Immature natural killer cell (primary cell): ENCODE data around the gene RASD1. TPM values are rescaled to one million over a fixed set of nuclear protein-coding genes. Genes with fewer than 3 reads are reported as not detected.
A peak's percentile ranks its signal among the peaks of the same experiment; 100 is the strongest.

ENCODE experiments used
- DNase-seq, 3 donors: peaks; one replicate each; pipeline ENCODE4 v3.0.0; 2022; ENCODE audit warnings: mixed read lengths in 1 of 3
- H3K27ac Mint-ChIP-seq, 6 donors: one replicate each; pipeline ENCODE4 v1.8.0; 2020; ENCODE audit warnings: mixed read lengths in 6 of 6, mild to moderate bottlenecking in 5 of 6, inconsistent platforms in 4 of 6, moderate library complexity in 3 of 6
- H3K27me3 Mint-ChIP-seq, 3 donors: one replicate each; pipeline ENCODE4 v1.8.0; 2020 to 2021; ENCODE audit warnings: low read depth in 3 of 3, mild to moderate bottlenecking in 3 of 3, mixed read lengths in 3 of 3, moderate library complexity in 3 of 3, inconsistent platforms in 1 of 3
- H3K36me3 Mint-ChIP-seq, 3 donors: one replicate each; pipeline ENCODE4 v1.8.0; 2020; ENCODE audit warnings: mixed read lengths in 3 of 3, inconsistent platforms in 2 of 3, mild to moderate bottlenecking in 2 of 3
- H3K4me1 Mint-ChIP-seq, 2 donors: one replicate each; pipeline ENCODE4 v1.8.0; 2020; ENCODE audit warnings: inconsistent platforms in 2 of 2, mild to moderate bottlenecking in 2 of 2, mixed read lengths in 2 of 2, moderate library complexity in 1 of 2
- H3K4me3 Mint-ChIP-seq, 5 donors: one replicate each; pipeline ENCODE4 v1.8.0; 2020; ENCODE audit warnings: mild to moderate bottlenecking in 5 of 5, mixed read lengths in 5 of 5, inconsistent platforms in 3 of 5, moderate library complexity in 3 of 5
- H3K9me3 Mint-ChIP-seq, 6 donors: one replicate each; pipeline ENCODE4 v1.8.0; 2020; ENCODE audit warnings: mild to moderate bottlenecking in 6 of 6, mixed read lengths in 6 of 6, inconsistent platforms in 4 of 6, moderate library complexity in 3 of 6
- polyA plus RNA-seq, 3 donors: library from polyadenylated mRNA; unstranded; fragments of 300-500 nt; fragmentation: Illumina TruSeq; gene quantifications; one replicate each; pipeline ENCODE4 v1.2.3, GENCODE V29; 2021

The RASD1 gene, protein sequence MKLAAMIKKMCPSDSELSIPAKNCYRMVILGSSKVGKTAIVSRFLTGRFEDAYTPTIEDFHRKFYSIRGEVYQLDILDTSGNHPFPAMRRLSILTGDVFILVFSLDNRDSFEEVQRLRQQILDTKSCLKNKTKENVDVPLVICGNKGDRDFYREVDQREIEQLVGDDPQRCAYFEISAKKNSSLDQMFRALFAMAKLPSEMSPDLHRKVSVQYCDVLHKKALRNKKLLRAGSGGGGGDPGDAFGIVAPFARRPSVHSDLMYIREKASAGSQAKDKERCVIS
- 1 to 10 TPM in 1 of 3 donors, under 1 TPM in 2; 0.43 to 1.2 (median 0.96) TPM for polyA plus RNA-seq

- Mint-ChIP-seq H3K27me3 (peaks cover 3 to 7% (median 5%) of the 10 kb centered on the region in 3 donors), H3K4me3 (peak within 1 kb of the TSS; percentile 68 to 90 (median 82)), H3K27ac (peak within 1 kb of the TSS in 2 of 6 donors; percentile 31 to 74), H3K9me3 (no peaks in the 10 kb centered on the region), H3K4me1 (peaks cover 9 to 13% of the 10 kb centered on the region in 2 donors), H3K36me3 (peaks cover 3 to 12% (median 7%) of the 10 kb centered on the region in 3 donors)
- peak; percentile 74 to 79 (median 76) for DNase-seq
Observed at GRCh38 chr17:17496189-17497064, at the start of gene RASD1. TSS of gene RASD1 (minus strand) at chr17:17496395. CDS start at chr17:17496181, 214 bp downstream.

GRCh38 chr17:17545984-17546383, 49.8 kb upstream of the RASD1 start:
- Mint-ChIP-seq H3K9me3 (no peaks in the 10 kb centered on the region), H3K4me3 (no peak overlapping the region), H3K27ac (no peak overlapping the region)

GRCh38 chr17:17545031-17545820, 49.0 kb upstream of the RASD1 start:
- H3K27ac Mint-ChIP-seq = no peak overlapping the region

More at GRCh38 chr17:17545984-17546383, 49.8 kb upstream of the RASD1 start:
- Mint-ChIP-seq H3K36me3 (no peaks in the 10 kb centered on the region), H3K27me3 (peaks cover 0 to 3% (median 2%) of the 10 kb centered on the region in 3 donors), H3K4me1 (no peaks in the 10 kb centered on the region)
- no peak for DNase-seq

DNA sequence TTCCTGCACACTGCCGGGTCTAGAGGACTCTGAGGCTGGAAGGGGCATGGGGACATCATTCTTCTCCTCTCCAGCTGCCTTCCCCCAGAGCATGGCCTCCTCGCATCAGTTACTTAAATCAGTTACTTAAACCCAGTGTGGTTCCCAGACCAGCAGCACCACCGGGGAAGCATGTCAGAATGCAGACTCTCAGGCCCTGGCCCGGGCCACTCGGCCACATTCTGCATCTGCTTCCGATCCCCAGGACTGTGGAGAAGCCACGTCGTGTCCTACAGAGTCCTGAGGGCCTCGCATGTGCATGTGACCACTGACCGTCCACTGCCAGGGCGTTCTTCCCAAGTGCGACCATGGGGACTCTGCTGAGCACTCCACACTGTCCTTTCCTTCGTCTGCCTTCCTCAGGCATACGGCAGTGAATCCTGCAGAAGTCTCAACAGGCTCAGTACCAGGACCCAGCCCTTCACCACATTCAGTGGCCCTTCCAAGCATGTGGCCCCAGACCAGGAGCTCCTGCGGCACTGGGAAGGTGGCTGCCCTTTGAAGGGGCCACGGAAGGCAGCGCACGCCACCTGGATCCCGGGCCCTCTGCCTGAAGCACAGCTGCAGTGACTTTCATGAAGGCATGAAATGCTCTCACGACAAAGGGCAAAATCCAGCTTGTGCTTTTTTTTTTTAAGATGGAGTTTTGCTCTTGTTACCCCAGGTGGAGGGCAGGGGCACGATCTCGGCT, 46.9 kb upstream of the RASD1 start:
- H3K27me3 Mint-ChIP-seq = peaks cover 0 to 1% (median 0%) of the 10 kb centered on the region in 3 donors
- no peaks in the 10 kb centered on the region for H3K4me1 Mint-ChIP-seq
- H3K36me3 Mint-ChIP-seq = no peaks in the 10 kb centered on the region
- no peak overlapping the region for H3K27ac Mint-ChIP-seq
- H3K4me3 Mint-ChIP-seq = no peak overlapping the region
- no peaks in the 10 kb centered on the region for H3K9me3 Mint-ChIP-seq
- no peak for DNase-seq

More at GRCh38 chr17:17545031-17545820, 49.0 kb upstream of the RASD1 start:
- Mint-ChIP-seq H3K9me3 (no peaks in the 10 kb centered on the region), H3K27me3 (peaks cover 0 to 3% (median 2%) of the 10 kb centered on the region in 3 donors), H3K4me1 (no peaks in the 10 kb centered on the region), H3K36me3 (no peaks in the 10 kb centered on the region), H3K4me3 (no peak overlapping the region)
- DNase-seq = no peak

DNA sequence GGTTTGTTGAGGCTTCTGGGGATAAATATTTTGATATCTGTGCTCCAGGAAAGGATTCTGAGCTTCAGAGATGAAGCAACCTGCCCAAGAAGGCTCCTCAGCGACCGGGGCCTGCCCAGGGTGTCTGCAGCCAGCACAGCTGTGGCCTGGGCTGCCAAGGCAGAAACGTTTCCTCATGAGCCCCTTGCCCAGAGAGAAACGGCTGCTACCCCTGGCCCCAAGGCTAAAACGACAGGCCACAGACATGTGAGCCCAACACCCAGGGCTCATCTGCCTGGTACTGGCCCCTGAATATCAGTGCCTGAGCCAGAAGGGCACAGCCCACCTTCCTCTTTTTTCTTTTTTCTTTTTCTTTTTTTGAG, 45.4 kb upstream of the RASD1 start:
- H3K27me3 Mint-ChIP-seq = peaks cover 0 to 1% (median 0%) of the 10 kb centered on the region in 3 donors
- H3K4me1 Mint-ChIP-seq = no peaks in the 10 kb centered on the region

GRCh38 chr17:17540935-17541639, 44.9 kb upstream of the RASD1 start:
- Mint-ChIP-seq H3K36me3 (no peaks in the 10 kb centered on the region), H3K4me1 (no peaks in the 10 kb centered on the region), H3K27ac (no peak overlapping the region), H3K27me3 (peaks cover 0 to 1% (median 0%) of the 10 kb centered on the region in 3 donors), H3K9me3 (no peaks in the 10 kb centered on the region), H3K4me3 (no peak overlapping the region)
- DNase-seq = no peak

More for the DNA sequence above, 45.4 kb upstream of the RASD1 start:
- no peak overlapping the region for H3K27ac Mint-ChIP-seq
- H3K36me3 Mint-ChIP-seq = no peaks in the 10 kb centered on the region
- no peak overlapping the region for H3K4me3 Mint-ChIP-seq
- no peak for DNase-seq
- H3K9me3 Mint-ChIP-seq = no peaks in the 10 kb centered on the region

DNA sequence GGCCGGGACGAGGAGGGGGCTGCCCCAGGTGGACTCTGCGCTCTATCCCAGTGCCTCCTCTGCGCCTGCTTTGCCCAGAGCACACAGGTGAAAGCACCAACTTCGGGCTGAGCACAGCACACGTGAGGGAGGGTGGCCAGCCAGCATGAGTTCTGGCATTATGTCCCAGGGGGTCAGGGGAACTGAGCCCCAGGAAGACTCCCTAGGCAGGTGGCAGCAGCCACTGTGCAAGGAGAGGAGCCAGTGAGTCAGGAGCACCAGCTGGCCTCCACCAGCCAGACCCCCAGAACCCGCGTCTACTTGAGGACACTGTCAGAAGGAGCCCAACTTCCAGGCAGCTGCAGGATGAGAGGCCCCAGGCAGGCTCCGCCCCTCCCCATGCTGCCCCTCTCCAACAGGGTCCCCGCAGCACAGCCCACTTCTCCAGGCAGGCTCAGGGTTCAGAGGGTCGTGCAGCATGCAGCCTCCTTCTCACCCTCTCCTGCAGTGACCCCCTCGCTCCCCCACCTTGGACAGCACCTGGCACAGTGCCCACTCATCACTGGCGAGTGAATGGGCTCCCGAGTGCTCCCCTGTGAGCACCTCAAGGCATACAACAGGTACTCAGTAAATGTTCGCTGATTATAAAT, 44.2 kb upstream of the RASD1 start:
- H3K36me3 Mint-ChIP-seq = no peaks in the 10 kb centered on the region
- DNase-seq = no peak
- no peaks in the 10 kb centered on the region for H3K27me3 Mint-ChIP-seq
- no peak overlapping the region for H3K4me3 Mint-ChIP-seq
- no peaks in the 10 kb centered on the region for H3K4me1 Mint-ChIP-seq
- no peak overlapping the region for H3K27ac Mint-ChIP-seq
- no peaks in the 10 kb centered on the region for H3K9me3 Mint-ChIP-seq

DNA sequence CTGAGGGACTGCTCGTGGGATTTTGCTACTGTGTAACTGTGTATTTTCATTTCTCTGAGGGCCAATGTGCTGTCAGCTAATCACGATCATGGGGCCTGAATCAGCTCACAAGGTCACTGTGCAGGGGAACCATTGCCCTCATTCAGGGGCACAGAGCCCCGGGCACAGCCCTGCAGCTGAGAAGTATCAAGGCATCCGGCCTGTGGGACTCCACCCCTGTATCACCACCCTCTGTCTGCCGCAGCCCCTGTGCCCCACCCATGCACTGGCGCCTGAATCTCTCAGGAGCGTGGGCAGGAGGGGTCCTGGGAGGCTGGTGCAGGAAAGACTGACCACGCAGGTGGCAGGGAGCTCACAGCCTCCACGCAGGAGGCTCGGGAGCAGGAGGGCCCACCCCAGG, 43.4 kb upstream of the RASD1 start:
- no peaks in the 10 kb centered on the region for H3K27me3 Mint-ChIP-seq
- H3K9me3 Mint-ChIP-seq = no peaks in the 10 kb centered on the region
- H3K36me3 Mint-ChIP-seq = no peaks in the 10 kb centered on the region
- DNase-seq = no peak
- no peak overlapping the region for H3K27ac Mint-ChIP-seq
- no peaks in the 10 kb centered on the region for H3K4me1 Mint-ChIP-seq
- no peak overlapping the region for H3K4me3 Mint-ChIP-seq

- H3K36me3 Mint-ChIP-seq = no peaks in the 10 kb centered on the region
- no peak overlapping the region for H3K4me3 Mint-ChIP-seq
- no peaks in the 10 kb centered on the region for H3K9me3 Mint-ChIP-seq
- no peak overlapping the region for H3K27ac Mint-ChIP-seq
- H3K4me1 Mint-ChIP-seq = no peaks in the 10 kb centered on the region
- no peak for DNase-seq
- peaks cover 0 to 2% (median 2%) of the 10 kb centered on the region in 3 donors for H3K27me3 Mint-ChIP-seq
Observed at GRCh38 chr17:17538417-17539391, 42.5 kb upstream of the RASD1 start.

DNA sequence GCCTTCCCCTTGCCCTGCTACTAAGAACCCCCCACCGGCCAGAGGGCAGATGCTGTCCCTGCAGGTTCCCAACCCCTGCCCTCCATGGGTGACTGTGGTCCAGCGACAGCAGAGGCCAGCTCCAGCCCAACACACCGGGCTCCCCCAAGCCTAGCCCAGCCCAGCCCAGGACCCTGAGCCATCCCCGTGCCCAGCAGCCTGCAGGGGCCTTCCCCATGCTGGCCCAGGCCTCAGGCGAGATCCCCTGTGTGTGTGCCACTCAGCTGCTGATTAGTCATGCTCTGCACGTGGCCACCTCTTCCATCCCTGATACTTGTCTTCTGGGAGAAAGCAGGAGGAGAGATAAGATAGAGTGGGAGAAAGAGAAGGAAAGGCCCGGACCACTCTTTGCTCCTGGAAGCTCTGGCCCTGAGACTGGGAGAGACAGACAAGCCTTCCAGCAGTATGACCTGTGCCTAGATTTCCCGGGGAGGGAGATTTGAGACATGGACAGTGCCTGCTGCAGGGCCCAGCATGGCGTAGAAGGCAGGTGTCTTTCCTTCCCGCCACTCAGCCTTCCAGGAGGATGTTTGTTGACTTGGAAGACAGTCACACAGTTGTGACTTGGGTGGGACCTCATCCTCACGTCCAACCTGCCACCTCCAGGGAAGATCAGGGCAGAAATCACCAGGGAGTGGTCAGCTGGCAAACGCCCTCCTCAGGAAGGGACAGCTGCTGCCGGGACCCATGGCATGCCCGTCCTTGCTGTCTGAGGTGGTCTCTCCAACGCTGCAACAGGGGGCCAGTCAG, 41.3 kb upstream of the RASD1 start:
- peaks cover 0 to 2% (median 2%) of the 10 kb centered on the region in 3 donors for H3K27me3 Mint-ChIP-seq
- no peak overlapping the region for H3K27ac Mint-ChIP-seq
- H3K9me3 Mint-ChIP-seq = no peaks in the 10 kb centered on the region
- H3K36me3 Mint-ChIP-seq = no peaks in the 10 kb centered on the region
- DNase-seq = no peak
- H3K4me3 Mint-ChIP-seq = no peak overlapping the region
- no peaks in the 10 kb centered on the region for H3K4me1 Mint-ChIP-seq

GRCh38 chr17:17536702-17537101, 40.5 kb upstream of the RASD1 start:
- H3K4me1 Mint-ChIP-seq = no peaks in the 10 kb centered on the region
- no peak overlapping the region for H3K4me3 Mint-ChIP-seq
- H3K9me3 Mint-ChIP-seq = no peaks in the 10 kb centered on the region
- no peaks in the 10 kb centered on the region for H3K36me3 Mint-ChIP-seq
- peaks cover 0 to 2% (median 2%) of the 10 kb centered on the region in 3 donors for H3K27me3 Mint-ChIP-seq
- DNase-seq = no peak
- H3K27ac Mint-ChIP-seq = no peak overlapping the region
